ENCODE results near the gene MOB2. TPM values are rescaled to one million over a fixed set of nuclear protein-coding genes. Genes with fewer than 3 reads are reported as not detected.

The MOB2 gene
- total RNA-seq, 1 experiment from 2014 or later = 15.1 TPM

Other genes starting within 250 kb of the MOB2 start
- gene TOLLIP, start 177.1 kb downstream of the MOB2 start, total RNA-seq (2014; rRNA removed; shearing (Covaris generic)) = 8.9 and 11.8 TPM in 2 replicates
- gene BRSK2, start 96.8 kb downstream of the MOB2 start, total RNA-seq (2014; rRNA removed; shearing (Covaris generic)) = not detected in 2 replicates
- 0.10 and 0.24 TPM in 2 replicates for gene DUSP8, start 85.5 kb upstream of the MOB2 start, total RNA-seq (2014; rRNA removed; shearing (Covaris generic))
- gene KRTAP5-1, start 98.5 kb upstream of the MOB2 start, total RNA-seq (2014; rRNA removed; shearing (Covaris generic)) = not detected in 2 replicates
- not detected in 2 replicates for gene KRTAP5-2, start 111.5 kb upstream of the MOB2 start, total RNA-seq (2014; rRNA removed; shearing (Covaris generic))
- not detected in 2 replicates for gene KRTAP5-3, start 121.7 kb upstream of the MOB2 start, total RNA-seq (2014; rRNA removed; shearing (Covaris generic))
- gene KRTAP5-4, start 135.4 kb upstream of the MOB2 start, total RNA-seq (2014; rRNA removed; shearing (Covaris generic)) = not detected in 2 replicates
- not detected in 2 replicates for gene KRTAP5-5, start 143.0 kb upstream of the MOB2 start, total RNA-seq (2014; rRNA removed; shearing (Covaris generic))
- not detected in 2 replicates for gene KRTAP5-6, start 210.4 kb upstream of the MOB2 start, total RNA-seq (2014; rRNA removed; shearing (Covaris generic))